Fibroblast of lung (primary cell): ENCODE measurements around the gene TFDP2. TPM values are rescaled to one million over a fixed set of nuclear protein-coding genes. Genes with fewer than 3 reads are reported as not detected.

ENCODE experiments used
- DNase-seq, 2 donors: peaks; one replicate each; pipeline versions ENCODE4 v3.0.0 to v3.0.0-alpha.2; 2010; ENCODE audit warnings: low read depth in 2 of 2
- H2AFZ ChIP-seq: 2 replicates; pipeline ENCODE4 v1.5.1; 2012; ENCODE audit warnings: low read length, control low read depth, inconsistent platforms
- H3K27ac ChIP-seq: 2 replicates; pipeline ENCODE4 v1.5.1; 2011; ENCODE audit warnings: low read length, control low read depth; ENCODE audit not compliant: insufficient read depth
- H3K27me3 ChIP-seq: 2 replicates; pipeline ENCODE4 v1.5.1; 2011; ENCODE audit warnings: mild to moderate bottlenecking, low read length; ENCODE audit not compliant: control insufficient read depth, insufficient read depth
- H3K36me3 ChIP-seq: 2 replicates; pipeline ENCODE4 v1.5.1; 2011; ENCODE audit warnings: low read length; ENCODE audit not compliant: control insufficient read depth, insufficient read depth
- H3K4me1 ChIP-seq: 2 replicates; pipeline ENCODE4 v1.5.1; 2011; ENCODE audit warnings: low read length; ENCODE audit not compliant: control insufficient read depth, insufficient read depth; ENCODE audit errors: extremely low read depth
- H3K4me2 ChIP-seq: 2 replicates; pipeline ENCODE4 v1.5.1; 2011; ENCODE audit warnings: low read length, control low read depth; ENCODE audit not compliant: insufficient read depth; ENCODE audit errors: extremely low read depth
- H3K4me3 ChIP-seq, 4 experiments: fragments of 200-600 bp in 1 of 4; sonication (generic) in 1 of 4; replicated peaks in 1 of 4; 2 replicates each; pipeline ENCODE4 v1.5.1; 2011 to 2016; ENCODE audit warnings: low read length in 4 of 4, low read depth in 3 of 4, mild to moderate bottlenecking in 3 of 4, control low read depth in 2 of 4, inconsistent platforms in 1 of 4, mixed read lengths in 1 of 4; ENCODE audit not compliant: insufficient read depth in 1 of 4; ENCODE audit errors: control extremely low read depth in 1 of 4
- H3K79me2 ChIP-seq: 2 replicates; pipeline ENCODE4 v1.5.1; 2012; ENCODE audit warnings: mild to moderate bottlenecking, low read length, inconsistent platforms; ENCODE audit not compliant: control insufficient read depth, insufficient read depth
- H3K9ac ChIP-seq: 2 replicates; pipeline ENCODE4 v1.5.1; 2011; ENCODE audit warnings: mild to moderate bottlenecking, low read length, control low read depth; ENCODE audit not compliant: insufficient read depth
- H3K9me3 ChIP-seq: 2 replicates; pipeline ENCODE4 v1.5.1; 2012; ENCODE audit warnings: low read depth, low read length; ENCODE audit not compliant: control insufficient read depth, insufficient read depth
- H4K20me1 ChIP-seq: 2 replicates; pipeline ENCODE4 v1.5.1; 2011; ENCODE audit warnings: low read length; ENCODE audit not compliant: control insufficient read depth, insufficient read depth; ENCODE audit errors: extremely low read depth
- EZH2 ChIP-seq: IDR thresholded peaks from 2 replicates; pipeline ENCODE4 v1.5.1; 2012; ENCODE audit warnings: low read length, control low read depth, mild to moderate bottlenecking; ENCODE audit errors: missing control alignments
- polyA plus RNA-seq, 2 donors: library from polyadenylated mRNA; depleted of rRNA in 1 of 2; stranded (reverse) in 1 of 2; unstranded in 1 of 2; fragments of >200 nt; gene quantifications; 2 replicates each; pipeline ENCODE4 v1.2.1, GENCODE V29; 2011 to 2012; ENCODE audit warnings: missing spikeins in 1 of 2
- total RNA-seq: library from RNA; depleted of rRNA; stranded (reverse); fragments of >200 nt; gene quantifications from 2 replicates; pipeline ENCODE4 v1.2.1, GENCODE V29; 2014
- TF ChIP-seq, protein P1 (sequence below), 2 donors: IDR thresholded peaks in 1 of 2; conservative IDR thresholded peaks in 1 of 2; 1 replicate in 1 of 2; 2 replicates in 1 of 2; pipeline ENCODE4 v1.5.1; 2011 to 2012; ENCODE audit warnings: low read length in 2 of 2, control low read depth in 1 of 2, inconsistent platforms in 1 of 2, low read depth in 1 of 2, mild to moderate bottlenecking in 1 of 2

TFDP2 gene
- total and polyA plus RNA-seq, 2 donors (not counting 1 experiment from before 2014, with no cell fraction given), result 25.1 to 83.7 TPM

DNA sequence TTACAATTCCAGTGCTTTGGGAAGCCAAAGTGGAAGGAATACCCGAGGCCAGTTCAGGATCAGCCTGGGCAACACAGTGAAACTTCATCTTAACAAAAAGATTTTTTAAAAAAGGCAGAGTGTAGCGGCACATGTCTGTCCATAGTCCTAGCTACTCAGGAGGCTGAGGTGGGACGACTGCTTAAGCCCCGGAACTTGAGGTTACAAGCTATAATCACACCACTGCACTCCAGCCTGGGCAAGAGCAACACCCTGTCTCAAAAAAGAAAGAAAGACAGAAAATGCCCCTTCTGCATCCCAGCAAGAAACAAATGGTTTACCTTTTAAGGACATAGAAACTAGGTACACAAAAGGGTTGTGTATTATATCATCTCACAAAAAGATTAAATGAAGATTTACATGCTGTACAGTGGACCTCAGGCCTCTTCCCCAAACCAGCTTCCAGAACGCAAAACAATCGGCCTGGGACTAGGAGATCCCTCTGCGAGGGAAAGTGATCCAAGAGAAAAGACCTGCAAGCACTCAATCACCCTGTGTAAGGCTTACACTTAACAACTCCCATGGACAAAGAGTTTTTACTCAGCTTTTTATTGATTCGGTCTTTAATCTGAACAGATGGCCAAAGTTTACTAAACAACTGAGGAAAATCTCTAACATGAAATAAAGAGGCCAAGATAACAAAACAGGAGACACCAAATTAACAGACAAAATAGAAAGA, 21.2 kb downstream of the TFDP2 start:
- H3K79me2 ChIP-seq, result no peaks in the 10 kb centered on the region
- no peaks in the 10 kb centered on the region for H3K4me1 ChIP-seq
- no peak for DNase-seq
- H3K4me3 ChIP-seq, result no peak overlapping the region
- no peaks in the 10 kb centered on the region for H3K36me3 ChIP-seq
- no peak overlapping the region for H3K4me2 ChIP-seq
- H3K9me3 ChIP-seq, result no peaks in the 10 kb centered on the region
- H4K20me1 ChIP-seq, result no peaks in the 10 kb centered on the region
- H2AFZ ChIP-seq, result no peak overlapping the region
- H3K27ac ChIP-seq, result no peak overlapping the region
- no peaks in the 10 kb centered on the region for H3K27me3 ChIP-seq
- no peak for TF ChIP-seq EZH2
- TF ChIP-seq, protein P1, sequence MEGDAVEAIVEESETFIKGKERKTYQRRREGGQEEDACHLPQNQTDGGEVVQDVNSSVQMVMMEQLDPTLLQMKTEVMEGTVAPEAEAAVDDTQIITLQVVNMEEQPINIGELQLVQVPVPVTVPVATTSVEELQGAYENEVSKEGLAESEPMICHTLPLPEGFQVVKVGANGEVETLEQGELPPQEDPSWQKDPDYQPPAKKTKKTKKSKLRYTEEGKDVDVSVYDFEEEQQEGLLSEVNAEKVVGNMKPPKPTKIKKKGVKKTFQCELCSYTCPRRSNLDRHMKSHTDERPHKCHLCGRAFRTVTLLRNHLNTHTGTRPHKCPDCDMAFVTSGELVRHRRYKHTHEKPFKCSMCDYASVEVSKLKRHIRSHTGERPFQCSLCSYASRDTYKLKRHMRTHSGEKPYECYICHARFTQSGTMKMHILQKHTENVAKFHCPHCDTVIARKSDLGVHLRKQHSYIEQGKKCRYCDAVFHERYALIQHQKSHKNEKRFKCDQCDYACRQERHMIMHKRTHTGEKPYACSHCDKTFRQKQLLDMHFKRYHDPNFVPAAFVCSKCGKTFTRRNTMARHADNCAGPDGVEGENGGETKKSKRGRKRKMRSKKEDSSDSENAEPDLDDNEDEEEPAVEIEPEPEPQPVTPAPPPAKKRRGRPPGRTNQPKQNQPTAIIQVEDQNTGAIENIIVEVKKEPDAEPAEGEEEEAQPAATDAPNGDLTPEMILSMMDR (conservative IDR thresholded peaks at IDR 0.05 in 1 of 2, IDR thresholded peaks at IDR 0.05 in 1 of 2; ENCODE audit: low read depth in 1 of 2, low read length in 2 of 2), result no peak
- H3K9ac ChIP-seq, result no peak overlapping the region

DNA sequence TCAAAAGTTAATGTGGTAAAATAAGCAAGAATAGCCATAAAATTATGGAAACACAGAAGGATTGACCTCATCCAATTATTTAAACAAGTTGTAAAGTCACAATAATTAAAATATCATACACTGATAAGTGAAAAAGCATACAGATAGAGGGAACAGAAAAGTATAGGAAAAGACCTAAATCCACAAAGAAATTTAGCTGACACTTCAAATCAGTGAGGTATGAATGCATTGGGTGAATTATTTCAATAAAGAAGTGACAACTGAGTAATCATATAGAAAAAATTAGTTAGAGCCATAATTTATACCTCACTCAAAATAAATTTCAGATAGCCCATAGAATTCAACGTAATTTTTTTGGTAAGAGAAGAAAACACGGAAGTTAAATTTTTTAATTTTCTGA, 25.1 kb downstream of the TFDP2 start:
- no peak for DNase-seq
- Histone ChIP-seq H3K4me3 (no peak overlapping the region), H3K9ac (no peak overlapping the region), H3K27ac (no peak overlapping the region), H3K4me2 (no peak overlapping the region), H2AFZ (no peak overlapping the region), H3K27me3 (no peaks in the 10 kb centered on the region), H3K9me3 (no peaks in the 10 kb centered on the region), H3K4me1 (no peaks in the 10 kb centered on the region), H3K79me2 (no peaks in the 10 kb centered on the region), H3K36me3 (no peaks in the 10 kb centered on the region), H4K20me1 (no peaks in the 10 kb centered on the region)
- TF ChIP-seq EZH2, result no peak
- TF ChIP-seq, protein P1 (conservative IDR thresholded peaks at IDR 0.05 in 1 of 2, IDR thresholded peaks at IDR 0.05 in 1 of 2; ENCODE audit: low read depth in 1 of 2, low read length in 2 of 2), result no peak

DNA sequence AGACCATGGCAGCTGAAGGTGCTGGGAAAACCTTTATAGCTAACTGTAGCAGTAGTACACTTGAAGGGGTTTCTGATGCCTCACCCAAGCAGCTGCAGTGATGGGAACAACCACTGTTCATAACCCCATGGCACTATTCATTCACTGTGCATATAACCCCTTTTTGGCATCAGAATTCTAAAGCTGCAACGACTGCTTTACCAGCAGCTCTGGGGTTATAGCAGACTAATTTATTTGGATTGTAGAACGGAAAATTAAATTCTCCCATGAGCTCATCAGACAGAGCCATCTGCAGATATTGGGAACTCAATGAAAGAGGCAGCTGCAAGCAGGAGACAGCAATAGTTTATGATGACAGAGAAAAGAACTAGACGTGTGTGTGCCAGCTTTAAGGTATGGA, 28.6 kb downstream of the TFDP2 start:
- Histone ChIP-seq H3K4me1 (no peaks in the 10 kb centered on the region), H4K20me1 (no peaks in the 10 kb centered on the region), H3K9me3 (no peaks in the 10 kb centered on the region), H3K79me2 (no peaks in the 10 kb centered on the region), H3K27me3 (no peaks in the 10 kb centered on the region), H3K36me3 (no peaks in the 10 kb centered on the region), H3K4me3 (no peak overlapping the region), H3K9ac (no peak overlapping the region), H3K4me2 (no peak overlapping the region), H3K27ac (no peak overlapping the region), H2AFZ (no peak overlapping the region)
- no peak for DNase-seq
- no peak for TF ChIP-seq EZH2
- TF ChIP-seq, protein P1 (conservative IDR thresholded peaks at IDR 0.05 in 1 of 2, IDR thresholded peaks at IDR 0.05 in 1 of 2; ENCODE audit: low read depth in 1 of 2, low read length in 2 of 2), result no peak
